Measurements from ENCODE around the gene SSR4.

- TF ChIP-seq, protein P1, sequence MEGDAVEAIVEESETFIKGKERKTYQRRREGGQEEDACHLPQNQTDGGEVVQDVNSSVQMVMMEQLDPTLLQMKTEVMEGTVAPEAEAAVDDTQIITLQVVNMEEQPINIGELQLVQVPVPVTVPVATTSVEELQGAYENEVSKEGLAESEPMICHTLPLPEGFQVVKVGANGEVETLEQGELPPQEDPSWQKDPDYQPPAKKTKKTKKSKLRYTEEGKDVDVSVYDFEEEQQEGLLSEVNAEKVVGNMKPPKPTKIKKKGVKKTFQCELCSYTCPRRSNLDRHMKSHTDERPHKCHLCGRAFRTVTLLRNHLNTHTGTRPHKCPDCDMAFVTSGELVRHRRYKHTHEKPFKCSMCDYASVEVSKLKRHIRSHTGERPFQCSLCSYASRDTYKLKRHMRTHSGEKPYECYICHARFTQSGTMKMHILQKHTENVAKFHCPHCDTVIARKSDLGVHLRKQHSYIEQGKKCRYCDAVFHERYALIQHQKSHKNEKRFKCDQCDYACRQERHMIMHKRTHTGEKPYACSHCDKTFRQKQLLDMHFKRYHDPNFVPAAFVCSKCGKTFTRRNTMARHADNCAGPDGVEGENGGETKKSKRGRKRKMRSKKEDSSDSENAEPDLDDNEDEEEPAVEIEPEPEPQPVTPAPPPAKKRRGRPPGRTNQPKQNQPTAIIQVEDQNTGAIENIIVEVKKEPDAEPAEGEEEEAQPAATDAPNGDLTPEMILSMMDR (conservative IDR thresholded peaks at IDR 0.05) = no peak
- no peak for TF ChIP-seq ZFX (IDR thresholded peaks at IDR 0.05)
Measured at GRCh38 chrX:153844509-153845082, 50.1 kb downstream of the SSR4 start.

Measured in C4-2B (cell line).